ENCODE data around the gene DCK.

The DCK gene

DNA sequence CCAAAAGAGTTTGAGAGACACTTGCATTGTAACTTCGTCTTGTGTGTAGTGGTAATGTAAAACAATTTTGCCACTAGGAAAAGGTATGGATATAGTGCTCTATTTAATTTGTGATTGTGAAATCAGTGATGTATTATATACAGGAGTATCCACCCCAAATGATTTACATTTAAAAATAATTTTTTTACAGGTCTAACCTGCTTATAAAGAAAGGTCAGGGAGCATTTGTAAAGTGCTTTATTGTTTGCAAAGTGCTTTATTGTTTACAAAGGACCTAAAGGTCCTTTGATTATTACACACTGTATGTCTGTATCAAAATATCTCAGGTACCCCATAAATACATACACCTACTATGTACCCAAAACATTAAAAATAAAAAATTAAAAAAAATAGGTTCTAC is 70.3 kb downstream of the DCK start:
- DNase-seq (ENCODE audit: low read depth in 2 of 2): no peak

DNA sequence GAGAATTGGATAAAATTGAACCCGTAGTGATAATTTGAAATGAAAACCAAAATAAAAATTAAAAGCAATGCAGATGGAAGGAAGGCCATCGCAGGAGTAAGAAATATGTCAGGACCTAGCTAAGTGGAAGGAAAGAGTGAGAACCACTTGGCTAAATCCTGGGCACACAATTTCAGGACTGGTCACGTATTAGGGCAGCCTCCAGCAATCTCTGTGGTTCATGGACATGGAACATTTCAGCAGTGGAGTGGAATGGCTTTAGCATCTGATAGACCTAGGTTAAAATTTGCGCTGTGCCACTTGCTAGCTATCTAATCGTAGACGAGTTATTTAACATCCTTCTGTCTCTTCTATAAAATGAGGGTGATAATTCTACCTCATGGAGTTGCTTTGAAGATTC is 71.1 kb downstream of the DCK start:
- no peak for DNase-seq (ENCODE audit: low read depth in 2 of 2)

DNA sequence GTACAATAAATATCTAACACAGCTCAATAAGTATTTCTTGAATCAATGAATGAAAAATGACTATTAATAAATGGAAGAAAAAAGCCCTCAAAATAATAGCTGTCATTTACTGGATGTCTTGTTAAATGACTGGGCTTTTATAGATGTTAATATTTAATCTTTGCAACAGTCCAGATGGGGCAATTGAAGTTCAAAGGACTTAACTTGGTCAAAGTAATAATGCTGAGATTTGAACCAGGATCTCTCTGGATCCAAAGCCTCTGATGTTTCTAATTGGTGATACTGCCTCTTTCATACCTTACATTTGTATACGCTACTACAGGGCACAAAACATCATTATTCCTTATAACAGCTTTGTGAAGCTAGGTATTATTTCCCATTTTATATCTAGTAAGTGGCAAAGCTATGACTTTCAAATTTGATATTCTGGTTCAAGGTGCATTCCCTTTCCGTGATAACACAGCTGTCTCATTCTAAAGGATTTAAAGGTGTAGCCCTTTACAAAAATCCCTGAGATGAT is 72.6 kb downstream of the DCK start:
- DNase-seq (ENCODE audit: low read depth in 2 of 2): no peak

DNA sequence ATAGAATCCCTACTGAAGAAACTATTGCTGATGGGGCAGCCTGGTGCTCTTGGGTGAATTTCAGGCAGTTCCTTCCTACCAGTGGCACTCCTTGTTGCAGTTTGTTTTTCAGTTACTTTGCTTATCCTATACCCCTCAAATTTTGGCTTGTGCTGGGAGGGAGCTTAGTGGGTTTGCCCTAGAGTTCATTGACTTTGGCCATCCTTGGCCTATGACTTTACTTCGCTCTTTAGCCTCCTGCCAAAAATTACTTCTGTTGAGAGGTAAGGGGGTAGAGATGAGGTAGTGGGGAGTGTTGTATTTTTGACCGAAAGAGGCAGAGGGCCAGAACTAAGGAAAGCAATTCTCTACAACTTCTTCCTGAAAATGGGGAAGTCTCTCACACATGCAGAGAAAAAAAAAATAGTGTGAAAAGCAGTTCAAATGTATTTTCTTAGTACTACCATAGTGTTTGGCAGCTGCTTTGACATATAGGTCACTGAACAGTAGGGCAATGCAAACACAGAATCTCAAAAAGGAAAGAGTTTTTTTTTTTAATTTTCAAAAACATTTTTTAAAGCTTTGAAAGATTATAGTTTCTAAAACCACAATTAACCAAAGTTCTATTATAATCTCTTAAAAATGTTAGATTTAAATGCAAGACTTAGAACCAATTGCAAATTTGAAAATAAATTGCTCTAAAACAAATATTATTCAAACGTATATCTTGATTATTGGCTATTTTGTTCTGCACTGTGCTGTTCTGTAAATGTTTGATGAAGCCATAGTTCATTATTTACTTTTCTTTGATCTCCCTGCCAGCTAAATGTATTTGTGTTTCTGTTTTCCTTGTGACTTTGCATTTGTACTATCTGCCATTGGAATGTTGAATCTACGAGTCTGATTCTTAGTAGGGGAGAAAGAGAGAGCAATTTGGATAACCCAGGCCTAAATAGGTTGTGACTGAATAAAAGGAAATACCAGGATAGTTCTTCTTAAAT is 73.6 kb downstream of the DCK start:
- DNase-seq (ENCODE audit: low read depth in 2 of 2): no peak

DNA sequence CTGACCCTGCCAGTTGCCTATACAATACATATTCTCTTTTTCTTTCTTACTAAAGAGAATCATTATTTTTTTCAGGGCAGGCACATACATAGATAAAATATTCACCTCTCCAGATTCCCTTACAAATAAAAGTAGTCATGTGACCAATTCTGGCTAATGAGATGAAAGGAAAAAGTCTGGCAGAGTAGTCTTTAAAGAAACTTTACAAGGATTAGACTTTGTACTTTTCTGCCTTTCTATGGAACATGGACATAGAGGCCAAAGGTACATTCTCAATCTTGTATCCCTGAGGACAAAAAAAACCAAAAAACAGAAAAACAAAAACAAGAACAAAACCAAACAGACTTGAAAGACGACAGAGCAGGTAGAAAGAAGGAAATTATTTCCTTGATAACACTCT is 75.6 kb downstream of the DCK start:
- DNase-seq (ENCODE audit: low read depth in 2 of 2): no peak

DNA sequence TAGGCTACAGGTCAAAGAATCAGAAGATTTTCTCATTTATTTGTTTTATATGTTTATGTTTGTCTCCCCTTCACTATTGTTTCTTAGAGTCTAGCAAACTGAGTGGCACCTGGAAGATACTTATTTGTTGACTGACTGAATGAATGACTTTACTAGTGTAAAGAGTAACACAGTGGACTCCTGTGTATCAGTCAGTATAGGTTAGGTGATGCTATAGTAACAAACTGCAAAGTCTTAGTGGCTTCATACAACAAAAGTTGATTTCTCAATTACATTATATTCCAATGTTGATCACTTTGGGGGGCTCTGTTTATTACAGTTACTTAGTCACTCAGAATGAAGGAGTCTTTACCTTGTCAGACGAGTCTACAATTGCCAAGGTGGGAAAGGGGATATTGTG is 76.6 kb downstream of the DCK start:
- DNase-seq (ENCODE audit: low read depth in 2 of 2): no peak

DNA sequence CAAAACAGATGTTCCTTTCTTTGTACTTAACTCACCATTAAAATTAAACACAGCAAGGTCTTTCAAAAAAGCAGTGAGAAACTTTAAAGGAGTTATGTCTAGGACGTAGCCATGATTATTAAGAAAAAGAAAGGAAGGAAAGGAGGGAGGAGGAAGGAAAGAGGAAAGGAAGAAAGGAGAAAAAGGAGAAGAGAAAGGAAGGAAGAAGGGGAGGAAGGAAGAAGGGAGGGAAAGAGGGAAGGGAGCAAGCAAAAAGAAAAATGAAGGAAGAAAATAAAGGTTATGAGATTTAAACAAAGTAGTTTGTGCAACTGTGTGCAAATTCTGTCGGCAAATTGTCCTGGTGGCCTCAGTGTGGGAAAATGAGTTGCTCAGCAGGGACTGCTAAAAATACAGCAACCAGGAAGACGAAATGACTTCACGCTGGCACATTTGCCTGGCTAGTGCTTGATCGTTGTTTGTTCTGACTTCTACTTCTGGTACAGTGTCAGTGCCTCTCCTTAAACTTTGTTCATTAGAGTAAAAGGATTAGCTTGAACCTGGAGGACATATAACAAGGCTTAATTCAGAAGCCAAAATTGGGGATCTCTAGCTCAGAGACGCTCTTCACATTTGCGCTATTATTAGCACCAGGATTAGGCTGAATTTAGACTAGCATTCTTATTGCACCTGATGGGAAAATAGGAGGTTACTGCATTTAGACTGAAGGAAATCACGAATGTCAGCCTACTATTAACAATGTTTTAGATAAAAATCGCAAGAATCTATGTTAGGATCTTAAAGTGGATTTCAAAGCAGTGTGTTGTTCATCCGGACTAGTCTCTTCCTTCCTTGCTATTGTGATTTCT is 81.2 kb downstream of the DCK start:
- DNase-seq (ENCODE audit: low read depth in 2 of 2): no peak

All from stimulated activated CD4-positive, alpha-beta T cell treated with anti-CD3 and anti-CD28 coated beads, Interleukin-1b, Interleukin-23, amount 100 ng/mL, for 4 hours (primary cell).